ENCODE results near the gene TEX47.

TEX47 gene

DNA sequence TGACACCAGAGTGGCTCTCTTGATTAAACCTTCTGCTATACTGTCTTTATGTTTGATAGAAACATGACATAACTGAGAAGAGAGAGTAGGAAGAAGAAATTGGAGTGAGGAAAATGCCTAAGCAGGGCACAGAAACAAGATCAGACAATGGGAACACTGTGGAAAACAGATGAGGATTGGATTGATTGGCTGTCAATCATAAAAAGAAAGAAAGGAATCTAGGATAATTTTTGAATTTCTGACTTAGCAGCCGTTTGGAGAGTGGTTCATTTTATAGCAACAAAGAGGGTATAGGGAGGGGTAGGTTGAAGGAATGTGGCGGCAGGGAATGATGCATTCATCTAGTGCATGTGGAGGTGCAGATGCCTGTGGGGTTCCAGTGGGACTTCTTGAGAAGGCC is 7.8 kb downstream of the TEX47 start:
- Histone ChIP-seq H3K36me3 (ENCODE audit: control insufficient read depth in 1 of 2, insufficient read depth in 2 of 2, low read length in 2 of 2) (no peaks in the 10 kb centered on the region), H3K9me3 (ENCODE audit: control insufficient read depth in 1 of 2, low read length in 2 of 2) (no peaks in the 10 kb centered on the region), H3K27me3 (ENCODE audit: low read depth, low read length) (no peaks in the 10 kb centered on the region), H3K4me3 (ENCODE audit: low read depth in 1 of 2, low read length in 2 of 2) (no peak overlapping the region), H3K4me1 (ENCODE audit: control insufficient read depth in 1 of 2, insufficient read depth in 2 of 2, low read length in 2 of 2) (no peaks in the 10 kb centered on the region), H3K27ac (ENCODE audit: low read length) (no peak overlapping the region)

DNA sequence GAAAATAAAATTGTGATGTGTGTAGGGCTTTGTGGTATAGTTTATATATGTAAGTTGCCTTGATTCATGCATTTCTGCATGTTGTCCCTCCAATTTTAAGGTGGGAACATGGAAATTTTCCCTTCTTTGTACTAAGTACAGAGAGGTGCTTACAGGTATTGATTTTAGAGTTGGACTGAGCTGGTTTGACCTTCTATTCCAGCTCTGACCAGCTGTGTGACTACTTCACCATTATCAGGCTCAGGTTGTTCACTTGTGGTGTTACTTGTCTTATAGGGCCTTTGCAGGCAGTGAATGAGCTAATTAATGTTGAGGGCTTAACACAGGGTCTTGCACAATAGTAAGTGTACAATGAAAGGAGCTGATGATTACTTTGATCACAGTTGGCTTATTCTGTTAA is 19.7 kb downstream of the TEX47 start:
- Histone ChIP-seq H3K36me3 (ENCODE audit: control insufficient read depth in 1 of 2, insufficient read depth in 2 of 2, low read length in 2 of 2) (no peaks in the 10 kb centered on the region), H3K4me1 (ENCODE audit: control insufficient read depth in 1 of 2, insufficient read depth in 2 of 2, low read length in 2 of 2) (no peaks in the 10 kb centered on the region), H3K4me3 (ENCODE audit: low read depth in 1 of 2, low read length in 2 of 2) (no peak overlapping the region), H3K27ac (ENCODE audit: low read length) (no peak overlapping the region), H3K9me3 (ENCODE audit: control insufficient read depth in 1 of 2, low read length in 2 of 2) (no peaks in the 10 kb centered on the region), H3K27me3 (ENCODE audit: low read depth, low read length) (no peaks in the 10 kb centered on the region)

DNA sequence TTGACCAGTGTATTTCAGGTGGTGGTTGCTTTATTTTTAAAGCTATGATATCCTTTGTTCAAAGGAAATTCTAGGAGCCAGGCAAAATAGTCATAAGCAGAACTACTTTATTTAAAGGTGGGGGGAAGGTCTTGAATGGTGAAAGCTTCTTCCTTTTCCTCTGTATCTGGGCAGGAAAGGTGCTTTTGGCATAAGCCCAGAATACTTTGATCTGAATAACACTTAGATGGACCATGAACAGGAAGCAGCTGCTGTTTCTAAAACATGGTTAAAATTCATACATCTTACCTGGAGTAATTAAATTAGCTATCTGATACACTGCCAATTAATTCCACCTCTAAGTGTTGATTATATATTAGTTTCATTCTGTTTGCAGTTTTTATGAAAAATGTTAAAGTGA is 22.8 kb downstream of the TEX47 start:
- no peaks in the 10 kb centered on the region for H3K4me1 ChIP-seq (ENCODE audit: control insufficient read depth in 1 of 2, insufficient read depth in 2 of 2, low read length in 2 of 2)
- no peaks in the 10 kb centered on the region for H3K27me3 ChIP-seq (ENCODE audit: low read depth, low read length)
- H3K27ac ChIP-seq (ENCODE audit: low read length), result no peak overlapping the region
- no peaks in the 10 kb centered on the region for H3K36me3 ChIP-seq (ENCODE audit: control insufficient read depth in 1 of 2, insufficient read depth in 2 of 2, low read length in 2 of 2)
- no peak overlapping the region for H3K4me3 ChIP-seq (ENCODE audit: low read depth in 1 of 2, low read length in 2 of 2)
- H3K9me3 ChIP-seq (ENCODE audit: control insufficient read depth in 1 of 2, low read length in 2 of 2), result no peaks in the 10 kb centered on the region

DNA sequence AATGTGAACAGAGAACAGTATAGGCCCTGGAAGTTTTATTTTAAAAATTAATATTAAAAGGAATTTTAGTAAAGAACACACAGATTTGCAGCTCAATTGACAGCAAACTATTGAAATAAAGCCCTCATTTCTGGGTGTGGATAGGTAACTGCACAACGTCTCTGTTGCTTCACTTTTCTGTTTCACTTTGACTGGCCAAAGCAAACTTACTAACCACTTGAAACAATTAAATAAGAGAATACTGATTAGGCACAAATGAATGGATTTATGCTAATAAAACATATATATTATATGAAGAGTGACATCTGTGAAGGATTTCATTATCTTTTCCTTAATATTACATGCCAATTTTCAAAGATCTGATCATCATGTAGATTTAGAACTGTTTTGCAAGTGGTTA is 24.1 kb downstream of the TEX47 start:
- Histone ChIP-seq H3K27ac (ENCODE audit: low read length) (no peak overlapping the region), H3K4me1 (ENCODE audit: control insufficient read depth in 1 of 2, insufficient read depth in 2 of 2, low read length in 2 of 2) (no peaks in the 10 kb centered on the region), H3K4me3 (ENCODE audit: low read depth in 1 of 2, low read length in 2 of 2) (no peak overlapping the region), H3K9me3 (ENCODE audit: control insufficient read depth in 1 of 2, low read length in 2 of 2) (no peaks in the 10 kb centered on the region), H3K36me3 (ENCODE audit: control insufficient read depth in 1 of 2, insufficient read depth in 2 of 2, low read length in 2 of 2) (no peaks in the 10 kb centered on the region), H3K27me3 (ENCODE audit: low read depth, low read length) (no peaks in the 10 kb centered on the region)

DNA sequence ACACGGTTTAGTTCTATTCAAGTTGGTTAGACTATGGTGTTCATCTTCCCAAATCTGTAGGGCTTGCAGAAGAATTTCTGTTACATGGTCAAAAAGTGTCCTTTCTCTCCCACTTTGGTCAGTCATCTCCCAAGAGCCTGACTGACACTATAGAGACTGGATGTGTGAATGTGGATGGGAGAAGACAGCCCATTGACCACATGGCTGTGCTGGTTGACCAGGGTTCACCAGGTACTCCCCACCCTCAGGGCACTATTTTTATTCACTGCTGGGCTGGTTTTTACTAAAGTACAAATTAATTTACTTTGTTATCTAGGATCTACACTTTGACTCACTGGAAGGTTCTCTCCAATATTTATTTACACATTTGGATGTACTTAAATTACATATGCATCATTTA is 33.8 kb downstream of the TEX47 start:
- H3K9me3 ChIP-seq (ENCODE audit: control insufficient read depth in 1 of 2, low read length in 2 of 2), result no peaks in the 10 kb centered on the region
- peaks cover 0 to 16% of the 10 kb centered on the region in 2 donors for H3K4me1 ChIP-seq (ENCODE audit: control insufficient read depth in 1 of 2, insufficient read depth in 2 of 2, low read length in 2 of 2)
- H3K27ac ChIP-seq (ENCODE audit: low read length), result no peak overlapping the region
- no peak overlapping the region for H3K4me3 ChIP-seq (ENCODE audit: low read depth in 1 of 2, low read length in 2 of 2)
- H3K27me3 ChIP-seq (ENCODE audit: low read depth, low read length), result peaks cover 17% of the 10 kb centered on the region
- no peaks in the 10 kb centered on the region for H3K36me3 ChIP-seq (ENCODE audit: control insufficient read depth in 1 of 2, insufficient read depth in 2 of 2, low read length in 2 of 2)

DNA sequence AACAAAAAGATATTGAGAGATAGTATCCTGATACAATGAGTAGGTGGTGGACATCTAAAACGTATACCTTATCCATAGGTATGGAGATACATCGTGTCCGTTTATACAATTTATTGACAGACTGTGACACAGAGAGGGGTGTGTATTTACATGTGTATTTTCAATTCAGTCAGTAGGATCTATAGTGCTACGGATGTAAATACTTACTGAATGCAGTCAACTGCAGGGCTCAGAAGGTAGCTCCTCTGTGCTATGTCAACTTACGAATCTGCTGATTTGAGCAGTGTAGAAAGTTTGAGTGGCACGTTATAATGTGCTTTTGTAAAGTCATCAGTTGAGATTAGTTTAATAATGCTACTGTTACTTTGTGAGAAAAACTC is 35.4 kb downstream of the TEX47 start:
- no peak overlapping the region for H3K27ac ChIP-seq (ENCODE audit: low read length)
- peak overlapping the region in 1 of 2 donors; percentile 75 for H3K4me3 ChIP-seq (ENCODE audit: low read depth in 1 of 2, low read length in 2 of 2)
- peaks cover 22% of the 10 kb centered on the region for H3K27me3 ChIP-seq (ENCODE audit: low read depth, low read length)
- no peaks in the 10 kb centered on the region for H3K9me3 ChIP-seq (ENCODE audit: control insufficient read depth in 1 of 2, low read length in 2 of 2)
- H3K36me3 ChIP-seq (ENCODE audit: control insufficient read depth in 1 of 2, insufficient read depth in 2 of 2, low read length in 2 of 2), result no peaks in the 10 kb centered on the region
- H3K4me1 ChIP-seq (ENCODE audit: control insufficient read depth in 1 of 2, insufficient read depth in 2 of 2, low read length in 2 of 2), result peaks cover 0 to 16% of the 10 kb centered on the region in 2 donors

DNA sequence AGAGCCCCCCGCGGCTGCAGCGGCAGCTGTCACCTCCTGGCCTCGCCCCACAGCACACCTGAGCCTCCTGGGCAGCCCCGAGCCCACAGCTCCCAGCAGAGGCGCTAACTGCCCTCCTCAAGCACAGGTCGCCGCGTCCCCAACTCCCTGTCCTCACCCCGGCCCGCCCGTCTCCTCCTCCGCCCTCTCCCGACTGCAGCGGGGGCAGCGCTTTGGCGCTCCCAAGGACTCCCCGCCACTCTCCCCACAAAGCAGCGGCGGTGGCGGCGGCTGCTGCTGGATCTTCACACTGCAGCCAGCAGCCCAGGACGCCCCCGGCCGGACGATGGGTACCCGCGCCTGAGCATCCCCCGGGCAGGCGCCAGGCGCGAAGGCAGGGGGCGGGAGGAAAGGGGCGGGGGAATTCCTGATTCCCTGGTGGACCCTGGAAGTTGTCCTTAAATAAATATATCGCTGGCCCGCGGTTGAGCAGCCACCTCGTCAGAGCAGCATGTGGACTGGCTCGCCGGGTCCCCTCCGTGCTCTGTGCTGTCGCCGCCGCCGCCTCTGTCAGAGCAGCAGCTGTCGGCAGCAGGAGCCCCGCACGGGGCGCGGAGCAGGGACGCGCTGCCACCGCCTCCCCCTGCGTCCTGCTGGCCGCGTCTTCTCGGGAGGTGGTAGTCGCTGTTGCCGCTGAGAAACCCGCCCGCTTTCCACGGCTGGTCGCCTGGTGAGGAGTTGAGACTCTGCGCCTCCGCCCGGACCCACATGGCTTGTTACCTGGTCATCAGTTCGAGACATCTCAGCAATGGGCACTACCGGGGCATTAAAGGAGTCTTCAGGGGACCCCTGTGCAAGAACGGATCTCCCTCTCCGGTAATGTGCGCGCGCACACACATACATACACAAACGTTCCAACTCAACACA is 36.1 kb downstream of the TEX47 start, which contains the start of gene ZNF804B:
Gene ZNF804B, plus strand, starts transcription at position 471 of the 906 bp plus-strand sequence. Its CDS starts 277 bp downstream, at position 748.
- H3K36me3 ChIP-seq (ENCODE audit: control insufficient read depth in 1 of 2, insufficient read depth in 2 of 2, low read length in 2 of 2), result no peaks in the 10 kb centered on the region
- peak within 1 kb of the TSS in 1 of 2 donors; percentile 75 for H3K4me3 ChIP-seq (ENCODE audit: low read depth in 1 of 2, low read length in 2 of 2)
- H3K27me3 ChIP-seq (ENCODE audit: low read depth, low read length), result peaks cover 22% of the 10 kb centered on the region
- peaks cover 0 to 16% of the 10 kb centered on the region in 2 donors for H3K4me1 ChIP-seq (ENCODE audit: control insufficient read depth in 1 of 2, insufficient read depth in 2 of 2, low read length in 2 of 2)
- H3K27ac ChIP-seq (ENCODE audit: low read length), result no peak within 1 kb of the TSS
- no peaks in the 10 kb centered on the region for H3K9me3 ChIP-seq (ENCODE audit: control insufficient read depth in 1 of 2, low read length in 2 of 2)

DNA sequence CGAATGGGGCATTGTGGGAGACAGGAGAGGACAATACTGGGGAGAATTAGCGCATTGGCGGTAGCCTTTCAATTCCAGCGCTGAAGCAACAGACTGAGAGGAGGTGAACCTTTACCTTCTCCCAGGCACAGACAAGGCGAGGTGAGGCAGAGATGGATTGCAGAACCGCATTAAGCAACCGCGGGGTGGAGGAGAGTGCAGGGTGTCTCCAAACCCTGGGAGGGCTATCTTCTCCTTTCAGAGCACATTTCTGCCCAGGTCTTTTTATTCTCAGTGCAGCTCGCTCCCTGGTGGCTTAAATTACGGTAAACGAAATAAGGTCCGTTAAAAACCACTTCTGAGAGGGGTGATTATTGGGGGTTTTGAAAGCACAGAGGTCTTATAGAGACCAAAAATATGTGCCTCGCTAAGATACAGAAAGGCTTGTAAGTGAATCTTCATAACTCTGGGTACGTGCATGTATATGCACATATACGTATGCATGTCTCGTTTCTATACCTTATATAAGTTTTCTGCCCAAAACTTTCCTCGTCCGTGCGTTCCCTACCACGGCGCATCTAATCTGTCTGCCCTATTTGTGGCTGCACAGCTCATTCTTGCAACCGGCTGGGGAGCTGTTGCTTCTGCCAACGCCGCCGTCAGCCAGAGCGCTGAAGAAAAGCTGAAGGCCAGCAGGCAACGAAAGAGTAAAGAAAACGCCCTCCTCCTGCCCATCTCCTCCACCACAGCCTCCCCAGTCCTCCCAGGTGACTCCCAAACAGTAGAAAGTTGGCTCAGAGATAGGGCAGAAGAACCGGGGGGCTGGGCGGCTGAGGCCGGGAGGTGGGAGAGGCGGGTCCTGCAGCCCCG is 36.9 kb downstream of the TEX47 start:
- Histone ChIP-seq H3K9me3 (ENCODE audit: control insufficient read depth in 1 of 2, low read length in 2 of 2) (no peaks in the 10 kb centered on the region), H3K27me3 (ENCODE audit: low read depth, low read length) (peaks cover 22% of the 10 kb centered on the region), H3K4me1 (ENCODE audit: control insufficient read depth in 1 of 2, insufficient read depth in 2 of 2, low read length in 2 of 2) (peaks cover 0 to 16% of the 10 kb centered on the region in 2 donors), H3K27ac (ENCODE audit: low read length) (no peak overlapping the region), H3K36me3 (ENCODE audit: control insufficient read depth in 1 of 2, insufficient read depth in 2 of 2, low read length in 2 of 2) (no peaks in the 10 kb centered on the region), H3K4me3 (ENCODE audit: low read depth in 1 of 2, low read length in 2 of 2) (peak overlapping the region in 1 of 2 donors; percentile 75)

DNA sequence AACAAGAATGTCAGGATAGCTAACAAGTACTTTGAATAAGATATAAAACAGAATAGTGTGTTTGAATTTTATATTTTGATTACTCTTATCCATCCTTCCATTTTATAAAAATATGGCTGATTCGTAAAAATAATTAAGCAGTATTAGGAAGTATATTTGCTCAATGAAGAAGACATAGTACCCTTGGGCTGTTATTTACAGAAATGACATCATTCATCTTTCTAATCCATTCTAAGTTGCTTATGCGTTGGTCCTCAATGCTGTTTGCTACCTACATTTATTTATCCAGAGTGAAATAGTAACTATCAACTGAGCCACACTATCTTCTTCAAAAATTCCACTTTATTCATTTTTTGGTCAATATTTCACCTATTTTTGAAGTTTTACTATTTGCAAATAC is 38.2 kb downstream of the TEX47 start:
- Histone ChIP-seq H3K27me3 (ENCODE audit: low read depth, low read length) (peaks cover 22% of the 10 kb centered on the region), H3K4me3 (ENCODE audit: low read depth in 1 of 2, low read length in 2 of 2) (no peak overlapping the region), H3K27ac (ENCODE audit: low read length) (no peak overlapping the region), H3K9me3 (ENCODE audit: control insufficient read depth in 1 of 2, low read length in 2 of 2) (no peaks in the 10 kb centered on the region), H3K36me3 (ENCODE audit: control insufficient read depth in 1 of 2, insufficient read depth in 2 of 2, low read length in 2 of 2) (no peaks in the 10 kb centered on the region), H3K4me1 (ENCODE audit: control insufficient read depth in 1 of 2, insufficient read depth in 2 of 2, low read length in 2 of 2) (peaks cover 0 to 16% of the 10 kb centered on the region in 2 donors)

DNA sequence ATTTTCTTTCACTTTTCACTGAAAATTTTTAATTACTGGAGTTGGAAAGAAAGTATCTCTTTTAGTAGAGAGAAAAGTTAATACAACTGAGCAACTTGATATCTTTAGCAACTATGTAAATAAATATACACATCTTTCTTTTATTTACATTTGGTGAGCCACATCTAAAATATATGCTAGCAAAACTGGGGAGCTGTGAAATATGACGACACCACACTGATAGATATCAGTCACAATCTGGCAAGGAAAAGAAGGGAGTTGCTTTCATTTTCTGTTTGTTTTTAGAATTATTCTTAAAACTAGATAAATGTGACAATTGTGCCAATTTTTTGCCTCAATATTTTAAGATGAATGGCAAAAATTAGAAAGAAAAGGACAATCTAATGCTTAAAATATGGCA is 38.7 kb downstream of the TEX47 start:
- Histone ChIP-seq H3K27me3 (ENCODE audit: low read depth, low read length) (peaks cover 22% of the 10 kb centered on the region), H3K4me3 (ENCODE audit: low read depth in 1 of 2, low read length in 2 of 2) (no peak overlapping the region), H3K9me3 (ENCODE audit: control insufficient read depth in 1 of 2, low read length in 2 of 2) (no peaks in the 10 kb centered on the region), H3K27ac (ENCODE audit: low read length) (no peak overlapping the region), H3K36me3 (ENCODE audit: control insufficient read depth in 1 of 2, insufficient read depth in 2 of 2, low read length in 2 of 2) (no peaks in the 10 kb centered on the region), H3K4me1 (ENCODE audit: control insufficient read depth in 1 of 2, insufficient read depth in 2 of 2, low read length in 2 of 2) (peaks cover 0 to 16% of the 10 kb centered on the region in 2 donors)

DNA sequence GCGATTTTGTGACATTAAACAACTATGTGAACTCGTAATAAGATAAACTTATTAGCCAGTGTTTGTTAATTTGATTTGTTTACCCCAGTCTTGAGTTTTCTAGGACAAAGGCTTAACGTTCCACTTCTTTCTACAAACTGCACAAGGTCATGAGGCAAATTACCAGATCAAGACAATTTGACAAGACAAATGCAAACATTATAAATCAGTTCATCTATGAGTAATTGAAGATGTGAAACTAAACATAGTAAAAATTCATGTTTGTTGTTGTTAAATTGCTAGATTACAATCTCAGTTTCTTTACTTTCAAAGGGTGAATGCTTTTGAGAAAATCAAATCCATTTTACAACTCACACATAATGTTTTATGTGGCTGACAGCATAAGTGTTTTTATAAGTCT is 49.4 kb downstream of the TEX47 start:
- Histone ChIP-seq H3K36me3 (ENCODE audit: control insufficient read depth in 1 of 2, insufficient read depth in 2 of 2, low read length in 2 of 2) (no peaks in the 10 kb centered on the region), H3K4me3 (ENCODE audit: low read depth in 1 of 2, low read length in 2 of 2) (no peak overlapping the region), H3K27ac (ENCODE audit: low read length) (no peak overlapping the region), H3K4me1 (ENCODE audit: control insufficient read depth in 1 of 2, insufficient read depth in 2 of 2, low read length in 2 of 2) (no peaks in the 10 kb centered on the region), H3K9me3 (ENCODE audit: control insufficient read depth in 1 of 2, low read length in 2 of 2) (no peaks in the 10 kb centered on the region), H3K27me3 (ENCODE audit: low read depth, low read length) (no peaks in the 10 kb centered on the region)
